SH-SY5Y (cell line): Measurements from ENCODE around the gene TIMMDC1.

Experiments used
- GATA2 ChIP-seq: IDR thresholded peaks from 2 replicates; pipeline ENCODE4 v1.6.1; 2011; ENCODE audit warnings: mild to moderate bottlenecking, low read depth, low read length
- GATA3 ChIP-seq: IDR thresholded peaks from 2 replicates; pipeline ENCODE4 v1.6.1; 2011; ENCODE audit warnings: low read depth, mild to moderate bottlenecking, low read length, moderate library complexity

DNA sequence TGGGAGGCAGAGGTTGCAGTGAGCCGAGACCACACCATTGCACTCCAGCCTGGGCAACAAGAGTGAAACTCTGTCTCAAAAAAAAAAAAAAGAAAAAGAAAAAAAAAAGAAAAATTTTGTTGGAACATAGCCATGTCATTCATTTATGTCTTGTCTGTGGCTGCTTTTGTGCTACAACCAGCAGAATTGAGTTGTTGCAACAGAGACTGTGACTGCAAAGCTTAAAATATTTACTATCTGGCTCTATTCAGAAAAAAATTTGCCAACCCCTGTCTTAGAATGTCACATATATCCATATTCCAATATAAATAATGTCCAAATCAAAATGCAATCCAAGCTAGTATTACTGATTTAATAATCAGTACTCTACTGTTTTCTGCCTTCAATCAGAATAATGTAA, 35.9 kb downstream of the TIMMDC1 start:
- TF ChIP-seq GATA3 (no peak), GATA2 (no peak)
